NCI-H2196 (cell line): ENCODE results near the gene TANC1.
A peak's percentile ranks its signal among the peaks of the same experiment; 100 is the strongest.

Experiments
- DNase-seq: peaks from one replicate; lab custom pipeline; 2025; ENCODE audit not compliant: unreplicated experiment; lab: John Stamatoyannopoulos, UW

Gene TANC1

DNA sequence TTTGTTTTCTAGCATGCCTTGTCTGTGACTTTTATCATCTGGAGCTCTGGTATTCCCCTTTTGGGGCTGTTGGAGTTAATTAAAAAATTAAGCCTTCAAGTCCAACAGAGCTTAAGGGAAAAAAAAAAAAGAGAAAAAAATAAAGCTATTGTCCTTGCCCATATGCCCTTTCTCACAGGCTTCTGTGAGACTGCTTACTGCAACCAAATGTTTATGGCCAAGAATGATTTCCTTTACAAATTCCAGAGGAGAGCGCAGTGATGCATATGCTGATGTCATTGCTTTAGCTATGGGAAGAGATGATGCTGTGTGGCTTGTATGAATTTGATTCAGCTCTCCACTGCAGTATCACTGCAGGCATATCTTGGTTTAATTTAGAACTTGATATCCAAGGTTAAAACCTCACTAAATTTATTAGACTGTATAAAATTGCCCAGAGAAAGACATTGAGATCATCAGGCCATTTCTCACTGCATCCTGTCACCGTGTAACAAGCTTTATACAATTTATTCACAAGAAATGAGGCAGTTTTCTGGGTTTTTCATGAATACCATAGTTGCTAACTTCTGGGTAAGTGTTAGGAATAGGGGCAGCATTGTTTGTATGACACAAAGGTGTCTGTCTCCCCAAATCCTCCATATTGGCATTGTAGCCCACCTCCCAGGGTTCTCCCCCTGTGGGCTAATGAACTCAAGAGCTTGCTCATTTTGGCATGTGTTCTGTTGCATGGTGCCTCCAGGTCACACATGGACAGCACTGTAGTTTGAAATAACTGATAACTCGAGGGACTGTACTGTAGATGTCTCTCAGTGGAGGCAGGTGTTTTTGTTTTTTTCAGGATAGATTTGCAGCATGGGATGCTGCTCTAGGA, 85.0 kb downstream of the TANC1 start:
- no peak for DNase-seq

DNA sequence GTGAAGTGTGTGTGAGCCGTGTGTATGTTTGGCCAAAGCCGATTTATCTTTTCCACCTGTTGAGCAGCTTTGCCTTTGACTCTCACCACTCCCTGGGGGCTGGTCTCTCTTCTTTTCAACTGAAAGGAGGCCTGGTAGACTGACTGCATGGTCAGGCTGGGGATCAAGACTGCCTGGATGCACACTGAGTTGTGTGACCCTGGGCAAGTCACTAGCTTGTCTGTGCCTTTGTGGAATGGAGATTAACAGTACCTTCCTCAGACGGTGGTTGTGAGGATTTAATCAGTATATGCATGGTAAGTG, 85.5 kb downstream of the TANC1 start:
- no peak for DNase-seq

- no peak for DNase-seq
Observed at GRCh38 chr2:159054985-159055384, 86.5 kb downstream of the TANC1 start.

DNA sequence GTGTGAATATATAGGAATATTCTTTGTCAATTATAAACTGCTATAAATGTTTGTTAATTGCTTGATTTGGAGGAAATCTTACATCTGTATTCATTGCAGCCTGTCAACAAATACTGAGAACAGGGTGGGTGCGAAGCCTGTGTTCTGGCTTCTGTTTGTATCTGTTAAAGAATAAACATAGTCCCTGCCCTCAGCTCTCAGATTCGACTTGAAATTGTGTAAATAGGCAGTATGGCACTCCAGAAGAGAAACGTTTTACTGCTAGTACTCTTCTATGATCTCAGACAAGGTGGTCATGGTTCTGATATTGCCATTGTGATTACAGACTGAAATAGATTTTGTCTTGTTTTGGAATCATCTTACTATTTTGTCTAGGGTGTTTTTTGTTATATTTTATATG, 92.1 kb downstream of the TANC1 start:
- DNase-seq = no peak

DNA sequence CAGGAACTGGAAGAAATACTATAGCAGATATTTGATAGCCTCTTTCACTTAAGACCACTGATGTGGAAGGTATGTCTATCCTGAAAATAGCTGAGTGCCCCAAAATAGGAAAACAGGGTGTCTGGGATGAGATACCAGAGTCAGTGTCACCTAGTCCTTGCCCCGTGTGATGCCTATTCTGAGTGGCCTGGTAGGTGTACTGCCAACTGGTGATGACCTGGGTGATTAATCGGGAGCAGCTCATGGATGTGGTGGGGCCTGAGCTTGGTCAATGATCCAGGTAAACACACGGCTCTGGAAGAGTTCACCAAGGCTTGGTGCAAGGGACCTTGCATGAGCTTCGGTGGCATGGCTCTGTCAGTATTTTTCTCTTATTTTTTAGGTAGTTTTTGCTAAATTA, 95.2 kb downstream of the TANC1 start:
- no peak for DNase-seq

- DNase-seq = no peak
Observed at GRCh38 chr2:159064446-159065301, 96.2 kb downstream of the TANC1 start.

GRCh38 chr2:159065313-159065712, 96.9 kb downstream of the TANC1 start:
- no peak for DNase-seq

GRCh38 chr2:159065891-159066290, 97.5 kb downstream of the TANC1 start:
- no peak for DNase-seq

- DNase-seq = peak; percentile 35
Observed at GRCh38 chr2:159066541-159067156, 98.2 kb downstream of the TANC1 start.

DNA sequence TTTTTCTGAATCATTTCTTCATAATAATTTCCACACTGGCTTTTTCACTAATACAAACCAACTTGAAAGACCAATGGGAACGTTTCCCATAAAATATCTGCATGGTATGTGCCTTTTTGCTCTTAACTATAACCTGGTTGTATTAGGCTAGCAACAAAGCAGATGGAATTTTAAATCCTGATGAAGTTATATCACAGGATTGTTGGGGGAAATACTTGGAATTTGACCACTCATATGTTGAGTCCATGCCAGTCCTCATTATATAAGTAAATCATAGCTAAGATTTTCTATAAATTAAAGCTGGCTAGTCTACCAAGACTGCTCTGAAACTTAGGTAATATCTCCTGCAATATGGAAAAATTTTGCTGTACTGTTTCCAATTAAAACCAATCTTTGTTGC, 99.5 kb downstream of the TANC1 start:
- no peak for DNase-seq

DNA sequence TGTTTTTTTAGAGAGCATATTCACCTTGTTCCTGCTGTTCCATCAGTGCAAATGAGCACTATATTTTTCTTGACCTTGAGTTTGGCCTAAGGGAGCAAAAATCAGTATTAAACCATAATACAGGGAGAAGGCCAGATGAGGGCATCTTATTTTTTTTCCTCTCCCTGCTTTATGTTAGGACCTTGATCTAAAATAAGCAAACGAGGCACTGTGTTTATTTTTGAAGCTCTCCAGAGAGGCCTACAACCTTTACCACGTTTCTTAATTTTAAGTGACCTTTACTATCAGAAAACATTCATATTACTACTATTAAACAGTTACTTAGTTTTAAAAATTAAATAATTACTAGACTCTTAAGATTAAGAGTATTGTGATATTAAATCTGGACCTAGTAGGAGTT, 100.8 kb downstream of the TANC1 start:
- DNase-seq = no peak

- no peak for DNase-seq
Observed at GRCh38 chr2:159070235-159070634, 101.8 kb downstream of the TANC1 start.

DNA sequence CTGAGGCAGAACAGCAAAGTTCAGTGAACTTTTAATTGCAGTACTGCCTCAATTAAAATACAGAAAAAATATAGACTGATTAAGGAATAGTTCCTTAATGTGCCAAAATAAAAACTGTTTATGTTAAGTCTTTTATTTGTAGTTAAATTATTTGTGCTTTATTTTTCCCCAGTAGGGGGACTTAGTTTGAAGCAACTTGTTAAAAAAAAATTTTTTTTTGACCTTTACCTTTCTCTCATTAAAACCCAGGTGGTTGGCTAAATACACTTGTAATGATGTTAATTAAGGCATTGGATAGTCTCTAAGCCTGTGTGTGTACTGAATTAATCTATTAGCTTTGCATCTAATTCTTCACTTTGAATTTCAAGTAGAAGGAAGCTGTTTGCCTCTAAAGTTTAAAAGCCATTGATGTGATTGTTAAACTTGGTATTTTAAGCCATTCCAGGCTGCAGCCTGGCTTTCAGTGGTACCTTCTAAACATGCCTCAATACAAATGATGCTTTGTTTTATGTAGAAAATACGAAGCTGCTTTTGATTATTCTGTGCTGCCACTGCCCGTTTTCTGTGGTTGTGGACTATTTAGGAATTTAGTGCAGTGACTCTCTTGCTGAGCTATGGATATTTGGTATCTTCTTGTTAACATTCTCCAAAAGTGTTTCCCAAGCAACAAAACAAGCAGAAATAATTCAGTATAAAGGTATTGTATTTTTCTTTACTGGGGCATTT, 102.9 kb downstream of the TANC1 start:
- no peak for DNase-seq

- DNase-seq = no peak
Observed at GRCh38 chr2:159072795-159073194, 104.4 kb downstream of the TANC1 start.

DNA sequence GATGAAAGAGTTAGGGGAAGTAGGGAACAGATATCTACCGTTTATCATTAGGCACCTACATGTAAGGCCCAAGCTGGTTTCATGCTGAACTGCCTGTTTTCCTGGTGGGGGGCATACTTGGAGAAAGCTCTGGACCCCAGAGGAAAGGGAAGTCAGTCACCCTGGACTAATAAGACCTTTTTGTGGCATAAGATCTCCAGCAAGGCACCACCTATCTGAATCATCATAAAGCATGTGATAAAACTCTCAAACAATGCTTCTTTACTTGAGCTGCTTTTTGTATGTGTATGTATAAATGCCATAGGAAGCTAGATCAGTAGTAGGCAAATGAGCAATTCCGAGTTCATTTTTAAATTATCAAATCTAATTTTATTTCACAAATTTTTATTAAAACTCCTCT, 104.8 kb downstream of the TANC1 start:
- DNase-seq = no peak

- DNase-seq = no peak
Observed at GRCh38 chr2:159074605-159075004, 106.2 kb downstream of the TANC1 start.

DNA sequence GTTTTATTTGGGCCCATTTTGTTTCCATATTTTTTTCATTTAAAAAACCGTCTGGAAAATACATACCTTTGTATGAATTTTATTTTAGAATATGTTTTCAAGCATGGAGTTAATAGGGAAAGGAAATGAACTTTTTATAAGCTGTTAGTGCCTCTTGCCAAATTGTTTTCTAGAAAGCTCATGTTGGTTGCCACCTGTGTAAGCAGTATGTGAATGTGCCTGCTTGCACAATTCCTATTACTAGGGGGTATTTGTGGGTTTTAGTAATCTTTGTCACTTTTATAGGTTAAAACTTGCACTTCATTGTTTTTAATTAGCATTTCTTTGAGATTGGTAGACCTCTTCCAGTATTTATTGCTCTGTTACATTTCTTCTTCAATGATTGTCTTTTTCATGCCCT, 107.3 kb downstream of the TANC1 start:
- no peak for DNase-seq

DNA sequence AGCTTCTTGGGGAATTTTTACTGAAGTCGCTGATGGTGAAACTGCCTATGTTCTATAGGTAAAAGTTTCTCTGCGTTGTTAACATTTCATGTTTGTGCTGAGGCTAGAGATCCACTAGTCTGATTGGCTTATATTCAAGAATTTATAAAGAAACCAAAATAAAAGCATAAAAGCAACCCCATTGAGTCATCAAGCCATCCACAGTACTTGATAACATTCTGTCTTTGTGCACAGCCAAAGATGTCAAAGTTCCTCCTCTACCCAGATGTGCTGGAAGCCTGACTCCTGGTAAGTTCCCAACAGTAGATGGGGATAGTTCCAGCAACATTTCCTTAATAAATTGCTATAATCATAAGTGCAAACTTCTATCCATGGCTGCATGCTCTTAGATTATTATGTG, 107.8 kb downstream of the TANC1 start:
- DNase-seq = no peak

- no peak for DNase-seq
Observed at GRCh38 chr2:159077869-159078268, 109.4 kb downstream of the TANC1 start.

DNA sequence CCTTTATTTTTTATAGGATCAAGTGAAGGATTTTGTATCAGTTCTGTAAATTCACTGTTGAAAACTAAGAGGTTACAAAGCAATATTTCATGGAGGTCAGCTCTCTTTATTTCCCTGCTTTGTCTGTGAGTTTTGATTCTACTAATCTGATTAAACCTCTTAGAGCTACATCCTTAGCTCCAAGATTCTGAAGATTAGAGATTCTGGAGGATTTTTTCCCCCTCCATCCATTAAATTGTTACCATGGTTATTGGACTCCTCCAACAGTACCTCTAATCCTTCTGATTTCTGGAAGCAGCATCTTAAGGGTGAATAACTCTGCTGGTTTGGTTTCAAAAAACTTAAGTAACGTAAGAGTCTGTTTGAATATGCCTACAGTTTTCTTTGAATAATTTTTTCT, 110.0 kb downstream of the TANC1 start:
- no peak for DNase-seq

DNA sequence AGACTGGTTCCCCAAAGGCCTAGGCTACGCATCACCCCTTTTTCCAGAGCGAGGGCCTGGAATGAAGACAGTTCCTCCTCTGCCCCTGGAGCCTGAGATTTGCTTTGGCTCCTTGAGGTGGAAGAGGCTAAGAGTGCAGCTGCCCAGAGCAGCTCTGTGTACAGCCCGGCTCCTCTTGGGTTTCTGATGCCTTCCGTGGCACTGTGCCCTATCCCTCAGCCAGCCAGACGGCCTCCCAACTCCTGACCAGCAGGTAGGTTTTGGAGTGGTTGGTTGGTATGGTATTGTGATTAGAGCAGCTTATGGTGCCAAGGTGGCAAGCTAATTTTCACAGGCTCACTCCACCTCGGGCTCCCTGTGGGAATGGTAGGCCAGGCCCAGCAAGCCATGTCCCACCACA, 112.2 kb downstream of the TANC1 start:
- no peak for DNase-seq
